Liver (tissue), 9 donors: ENCODE data around the gene ZNF543. TPM values are rescaled to one million over a fixed set of nuclear protein-coding genes. Genes with fewer than 3 reads are reported as not detected.

Experiments
- DNase-seq: peaks from one replicate; pipeline ENCODE4 v3.0.0-alpha.2; 2017; ENCODE audit warnings: low spot score
- H3K27ac ChIP-seq, 2 donors: one replicate each; pipeline ENCODE4 v1.7.0; 2013; ENCODE audit warnings: inconsistent platforms in 2 of 2, low read length in 2 of 2, control low read depth in 1 of 2, low read depth in 1 of 2, mild to moderate bottlenecking in 1 of 2
- H3K27me3 ChIP-seq, 4 donors: one replicate each; pipeline versions ENCODE4 v1.6.1 to v1.7.0; 2013; ENCODE audit warnings: low read length in 3 of 4, inconsistent platforms in 1 of 4, mild to moderate bottlenecking in 1 of 4, moderate library complexity in 1 of 4; ENCODE audit not compliant: control insufficient read depth in 4 of 4, insufficient read depth in 4 of 4
- H3K36me3 ChIP-seq, 4 donors: one replicate each; pipeline versions ENCODE4 v1.6.1 to v1.7.0; 2013; ENCODE audit warnings: low read length in 3 of 4, mild to moderate bottlenecking in 3 of 4, low read depth in 1 of 4, moderate library complexity in 1 of 4; ENCODE audit not compliant: control insufficient read depth in 4 of 4, insufficient read depth in 3 of 4
- H3K4me1 ChIP-seq, 4 donors: one replicate each; pipeline versions ENCODE4 v1.6.1 to v1.7.0; 2013; ENCODE audit warnings: low read length in 3 of 4, mild to moderate bottlenecking in 3 of 4, moderate library complexity in 1 of 4; ENCODE audit not compliant: control insufficient read depth in 4 of 4, insufficient read depth in 4 of 4
- H3K4me3 ChIP-seq, 3 donors: one replicate each; pipeline versions ENCODE4 v1.6.1 to v1.7.0; 2013; ENCODE audit warnings: low read length in 3 of 3, control low read depth in 1 of 3, low read depth in 1 of 3, mild to moderate bottlenecking in 1 of 3
- H3K9ac ChIP-seq, 2 donors: one replicate each; pipeline ENCODE4 v1.7.0; 2013; ENCODE audit warnings: low read length in 2 of 2, mild to moderate bottlenecking in 2 of 2, moderate library complexity in 2 of 2, control low read depth in 1 of 2, low read depth in 1 of 2
- H3K9me3 ChIP-seq, 4 donors: one replicate each; pipeline versions ENCODE4 v1.6.1 to v1.7.0; 2013; ENCODE audit warnings: low read length in 3 of 4; ENCODE audit not compliant: control insufficient read depth in 4 of 4
- EGR1 ChIP-seq, 2 donors: IDR thresholded peaks; 2 replicates each; pipeline ENCODE4 v1.6.1; 2016 to 2018; ENCODE audit warnings: antibody characterized with exemption in 2 of 2, low read depth in 2 of 2
- FOXA1 ChIP-seq: IDR thresholded peaks from 2 replicates; pipeline ENCODE4 v1.6.1; 2016; ENCODE audit warnings: antibody characterized with exemption
- FOXA2 ChIP-seq: IDR thresholded peaks from 2 replicates; pipeline ENCODE4 v1.6.1; 2016; ENCODE audit warnings: antibody characterized with exemption
- GABPA ChIP-seq, 2 donors: IDR thresholded peaks in 1 of 2; conservative IDR thresholded peaks in 1 of 2; 2 replicates each; pipeline ENCODE4 v1.6.1; 2016; ENCODE audit warnings: antibody characterized with exemption in 2 of 2, mild to moderate bottlenecking in 1 of 2, moderate library complexity in 1 of 2
- HNF4A ChIP-seq, 2 donors: conservative IDR thresholded peaks; 2 replicates each; pipeline ENCODE4 v1.6.1; 2016; ENCODE audit warnings: antibody characterized with exemption in 2 of 2, mild to moderate bottlenecking in 2 of 2
- HNF4G ChIP-seq: IDR thresholded peaks from 2 replicates; pipeline ENCODE4 v1.6.1; 2016; ENCODE audit warnings: antibody characterized with exemption
- JUND ChIP-seq, 2 donors: IDR thresholded peaks; 2 replicates each; pipeline ENCODE4 v1.6.1; 2016; ENCODE audit warnings: antibody characterized with exemption in 2 of 2
- NR2F2 ChIP-seq: IDR thresholded peaks from 2 replicates; pipeline ENCODE4 v1.6.1; 2016; ENCODE audit warnings: antibody characterized with exemption
- RAD21 ChIP-seq, 2 donors: IDR thresholded peaks; 2 replicates each; pipeline ENCODE4 v1.6.1; 2016; ENCODE audit warnings: antibody characterized with exemption in 2 of 2, mild to moderate bottlenecking in 2 of 2
- RXRA ChIP-seq, 2 donors: IDR thresholded peaks; 2 replicates each; pipeline ENCODE4 v1.6.1; 2017 to 2018; ENCODE audit warnings: antibody characterized with exemption in 2 of 2, mild to moderate bottlenecking in 1 of 2
- SP1 ChIP-seq: IDR thresholded peaks from 2 replicates; pipeline ENCODE4 v1.6.1; 2018; ENCODE audit warnings: antibody characterized with exemption, mild to moderate bottlenecking
- TAF1 ChIP-seq: conservative IDR thresholded peaks from 2 replicates; pipeline ENCODE4 v1.6.1; 2016; ENCODE audit warnings: antibody characterized with exemption, mild to moderate bottlenecking
- YY1 ChIP-seq: IDR thresholded peaks from 2 replicates; pipeline ENCODE4 v1.6.1; 2016; ENCODE audit warnings: antibody characterized with exemption, mild to moderate bottlenecking
- WGBS: extraction: QIAGEN DNeasy Blood & Tissue Kit; methylation state at CpG from one replicate; pipeline ENCODE4 v1.1.7; 2013; 5-methylcytosine and 5-hydroxymethylcytosine counted together
- polyA plus RNA-seq, 2 donors: library from polyadenylated mRNA; stranded (reverse) in 1 of 2; unstranded in 1 of 2; fragments of 200-250 nt in 1 of 2; fragments of >200 nt in 1 of 2; fragmentation: Nextera tagmentation in 1 of 2; extraction: Ambion mirVana in 1 of 2; gene quantifications; one replicate each; pipeline versions ENCODE4 v1.2.1 to v1.2.3, GENCODE V29; 2013 to 2015
- total RNA-seq, 2 donors: library from RNA; depleted of rRNA; stranded (reverse); fragments of >200 nt; gene quantifications; one replicate each; pipeline ENCODE4 v1.2.3, GENCODE V29; 2014
- TF ChIP-seq, protein P1 (sequence below): fragments of 150-350 bp; IDR thresholded peaks from 2 replicates; pipeline ENCODE4 v1.5.1; 2017; ENCODE audit warnings: improper control_type of control experiment, low read depth, low read length; ENCODE audit not compliant: missing input control
- TF ChIP-seq, protein P2 (sequence below): IDR thresholded peaks from 2 replicates; pipeline ENCODE4 v1.6.1; 2016; ENCODE audit warnings: antibody characterized with exemption
- TF ChIP-seq, protein P3 (sequence below): IDR thresholded peaks from 2 replicates; pipeline ENCODE4 v1.6.1; 2016; ENCODE audit warnings: antibody characterized with exemption
- TF ChIP-seq, protein P4 (sequence below): IDR thresholded peaks from 2 replicates; pipeline ENCODE4 v1.6.1; 2016; ENCODE audit warnings: antibody characterized with exemption
- TF ChIP-seq, protein P5 (sequence below): IDR thresholded peaks from 2 replicates; pipeline ENCODE4 v1.6.1; 2016; ENCODE audit warnings: antibody characterized with exemption, mild to moderate bottlenecking
- donor health status: healthy.
- donor health status: healthy.
- donor health status: healthy.
- donor health status: healthy.
- donor health status: healthy.

The ZNF543 gene
- total RNA-seq (1 to 10 TPM; 3.8 to 8.4 TPM), polyA plus RNA-seq (under 1 TPM; 0.38 to 0.58 TPM)

DNA sequence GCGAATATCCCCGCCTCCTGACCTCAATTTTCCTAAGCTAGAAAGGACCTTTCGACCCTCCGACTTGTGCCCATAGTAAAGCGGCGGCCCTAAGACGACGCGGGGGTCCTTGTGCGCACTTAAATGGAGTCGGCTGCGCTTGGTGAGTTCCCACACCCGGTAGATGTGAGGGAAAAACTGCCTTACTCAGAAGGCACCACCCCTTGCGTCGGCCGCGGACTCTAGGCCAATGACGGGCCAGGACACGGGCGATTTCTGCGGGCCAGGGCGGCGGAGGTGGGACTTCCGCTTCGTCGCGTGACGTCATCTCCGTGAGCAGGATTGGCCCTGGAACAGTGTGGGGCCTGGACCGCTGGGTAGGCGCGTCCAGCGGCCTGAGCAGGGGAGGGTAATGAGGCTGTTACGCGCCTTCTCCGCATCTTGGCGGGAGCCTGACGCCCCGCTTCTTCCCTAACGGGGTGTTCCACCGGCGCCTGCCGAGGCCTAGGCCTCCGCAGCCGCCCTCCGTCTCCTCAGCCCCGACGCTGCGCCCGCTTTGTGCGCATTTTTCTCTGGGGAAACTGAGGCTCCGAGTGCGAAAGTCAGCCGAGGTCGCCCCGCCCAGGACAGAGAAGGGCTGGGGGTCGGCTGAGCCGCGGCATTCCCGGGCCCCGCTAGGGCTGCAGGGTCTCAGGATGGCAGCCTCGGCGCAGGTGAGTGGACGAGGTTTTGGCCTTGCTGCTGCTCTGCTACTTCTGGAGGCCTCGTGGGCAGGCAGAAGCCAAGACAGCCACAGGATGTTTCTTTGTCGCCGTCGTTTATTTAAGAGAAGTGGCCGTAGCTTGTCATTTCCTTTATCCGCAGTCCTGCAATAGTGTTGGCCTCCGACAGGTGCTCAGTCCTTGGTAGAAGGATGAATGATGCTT, at the start of gene ZNF543:
TSS of gene ZNF543 (plus strand) at position 293 of the 905 bp plus-strand sequence. CDS start at position 675, 382 bp downstream.
- peak within 1 kb of the TSS; percentile 64 to 90 (median 66) for H3K4me3 ChIP-seq
- WGBS, result 2% methylated on average over 71 of the region's 71 CpGs
- peak within 1 kb of the TSS; percentile 50 to 72 for H3K27ac ChIP-seq
- H3K36me3 ChIP-seq, result peaks cover 6 to 21% (median 20%) of the 10 kb centered on the region in 4 donors
- peak within 1 kb of the TSS; percentile 19 to 81 for H3K9ac ChIP-seq
- H3K27me3 ChIP-seq, result no peaks in the 10 kb centered on the region
- TF ChIP-seq RAD21 (IDR thresholded peaks at IDR 0.05) (no peak), YY1 (peak; percentile 48), GABPA (IDR thresholded peaks at IDR 0.05 in 1 of 2, conservative IDR thresholded peaks at IDR 0.05 in 1 of 2) (peak; percentile 82 to 97), SP1 (peak; percentile 46), TAF1 (no peak), JUND (IDR thresholded peaks at IDR 0.05) (peak in 1 of 2 donors; percentile 30), HNF4A (conservative IDR thresholded peaks at IDR 0.05) (no peak), HNF4G (no peak), FOXA2 (no peak), NR2F2 (no peak), FOXA1 (no peak), RXRA (IDR thresholded peaks at IDR 0.05) (no peak), EGR1 (IDR thresholded peaks at IDR 0.05; ENCODE audit: low read depth in 2 of 2) (no peak)
- TF ChIP-seq, protein P1, sequence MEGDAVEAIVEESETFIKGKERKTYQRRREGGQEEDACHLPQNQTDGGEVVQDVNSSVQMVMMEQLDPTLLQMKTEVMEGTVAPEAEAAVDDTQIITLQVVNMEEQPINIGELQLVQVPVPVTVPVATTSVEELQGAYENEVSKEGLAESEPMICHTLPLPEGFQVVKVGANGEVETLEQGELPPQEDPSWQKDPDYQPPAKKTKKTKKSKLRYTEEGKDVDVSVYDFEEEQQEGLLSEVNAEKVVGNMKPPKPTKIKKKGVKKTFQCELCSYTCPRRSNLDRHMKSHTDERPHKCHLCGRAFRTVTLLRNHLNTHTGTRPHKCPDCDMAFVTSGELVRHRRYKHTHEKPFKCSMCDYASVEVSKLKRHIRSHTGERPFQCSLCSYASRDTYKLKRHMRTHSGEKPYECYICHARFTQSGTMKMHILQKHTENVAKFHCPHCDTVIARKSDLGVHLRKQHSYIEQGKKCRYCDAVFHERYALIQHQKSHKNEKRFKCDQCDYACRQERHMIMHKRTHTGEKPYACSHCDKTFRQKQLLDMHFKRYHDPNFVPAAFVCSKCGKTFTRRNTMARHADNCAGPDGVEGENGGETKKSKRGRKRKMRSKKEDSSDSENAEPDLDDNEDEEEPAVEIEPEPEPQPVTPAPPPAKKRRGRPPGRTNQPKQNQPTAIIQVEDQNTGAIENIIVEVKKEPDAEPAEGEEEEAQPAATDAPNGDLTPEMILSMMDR, result no peak
- TF ChIP-seq, protein P2, sequence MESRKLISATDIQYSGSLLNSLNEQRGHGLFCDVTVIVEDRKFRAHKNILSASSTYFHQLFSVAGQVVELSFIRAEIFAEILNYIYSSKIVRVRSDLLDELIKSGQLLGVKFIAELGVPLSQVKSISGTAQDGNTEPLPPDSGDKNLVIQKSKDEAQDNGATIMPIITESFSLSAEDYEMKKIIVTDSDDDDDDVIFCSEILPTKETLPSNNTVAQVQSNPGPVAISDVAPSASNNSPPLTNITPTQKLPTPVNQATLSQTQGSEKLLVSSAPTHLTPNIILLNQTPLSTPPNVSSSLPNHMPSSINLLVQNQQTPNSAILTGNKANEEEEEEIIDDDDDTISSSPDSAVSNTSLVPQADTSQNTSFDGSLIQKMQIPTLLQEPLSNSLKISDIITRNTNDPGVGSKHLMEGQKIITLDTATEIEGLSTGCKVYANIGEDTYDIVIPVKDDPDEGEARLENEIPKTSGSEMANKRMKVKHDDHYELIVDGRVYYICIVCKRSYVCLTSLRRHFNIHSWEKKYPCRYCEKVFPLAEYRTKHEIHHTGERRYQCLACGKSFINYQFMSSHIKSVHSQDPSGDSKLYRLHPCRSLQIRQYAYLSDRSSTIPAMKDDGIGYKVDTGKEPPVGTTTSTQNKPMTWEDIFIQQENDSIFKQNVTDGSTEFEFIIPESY, result no peak
- TF ChIP-seq, protein P3, sequence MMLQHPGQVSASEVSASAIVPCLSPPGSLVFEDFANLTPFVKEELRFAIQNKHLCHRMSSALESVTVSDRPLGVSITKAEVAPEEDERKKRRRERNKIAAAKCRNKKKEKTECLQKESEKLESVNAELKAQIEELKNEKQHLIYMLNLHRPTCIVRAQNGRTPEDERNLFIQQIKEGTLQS, result no peak
- TF ChIP-seq, protein P4, sequence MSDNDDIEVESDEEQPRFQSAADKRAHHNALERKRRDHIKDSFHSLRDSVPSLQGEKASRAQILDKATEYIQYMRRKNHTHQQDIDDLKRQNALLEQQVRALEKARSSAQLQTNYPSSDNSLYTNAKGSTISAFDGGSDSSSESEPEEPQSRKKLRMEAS, result peak; percentile 14
- TF ChIP-seq, protein P5, sequence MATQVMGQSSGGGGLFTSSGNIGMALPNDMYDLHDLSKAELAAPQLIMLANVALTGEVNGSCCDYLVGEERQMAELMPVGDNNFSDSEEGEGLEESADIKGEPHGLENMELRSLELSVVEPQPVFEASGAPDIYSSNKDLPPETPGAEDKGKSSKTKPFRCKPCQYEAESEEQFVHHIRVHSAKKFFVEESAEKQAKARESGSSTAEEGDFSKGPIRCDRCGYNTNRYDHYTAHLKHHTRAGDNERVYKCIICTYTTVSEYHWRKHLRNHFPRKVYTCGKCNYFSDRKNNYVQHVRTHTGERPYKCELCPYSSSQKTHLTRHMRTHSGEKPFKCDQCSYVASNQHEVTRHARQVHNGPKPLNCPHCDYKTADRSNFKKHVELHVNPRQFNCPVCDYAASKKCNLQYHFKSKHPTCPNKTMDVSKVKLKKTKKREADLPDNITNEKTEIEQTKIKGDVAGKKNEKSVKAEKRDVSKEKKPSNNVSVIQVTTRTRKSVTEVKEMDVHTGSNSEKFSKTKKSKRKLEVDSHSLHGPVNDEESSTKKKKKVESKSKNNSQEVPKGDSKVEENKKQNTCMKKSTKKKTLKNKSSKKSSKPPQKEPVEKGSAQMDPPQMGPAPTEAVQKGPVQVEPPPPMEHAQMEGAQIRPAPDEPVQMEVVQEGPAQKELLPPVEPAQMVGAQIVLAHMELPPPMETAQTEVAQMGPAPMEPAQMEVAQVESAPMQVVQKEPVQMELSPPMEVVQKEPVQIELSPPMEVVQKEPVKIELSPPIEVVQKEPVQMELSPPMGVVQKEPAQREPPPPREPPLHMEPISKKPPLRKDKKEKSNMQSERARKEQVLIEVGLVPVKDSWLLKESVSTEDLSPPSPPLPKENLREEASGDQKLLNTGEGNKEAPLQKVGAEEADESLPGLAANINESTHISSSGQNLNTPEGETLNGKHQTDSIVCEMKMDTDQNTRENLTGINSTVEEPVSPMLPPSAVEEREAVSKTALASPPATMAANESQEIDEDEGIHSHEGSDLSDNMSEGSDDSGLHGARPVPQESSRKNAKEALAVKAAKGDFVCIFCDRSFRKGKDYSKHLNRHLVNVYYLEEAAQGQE, result no peak
- DNase-seq, result peak; percentile 97
- H3K4me1 ChIP-seq, result peaks cover 2 to 18% (median 13%) of the 10 kb centered on the region in 4 donors
- H3K9me3 ChIP-seq, result peaks cover 3 to 25% (median 19%) of the 10 kb centered on the region in 4 donors
